ENCODE data around the gene CRYBG3. TPM values are rescaled to one million over a fixed set of nuclear protein-coding genes. Genes with fewer than 3 reads are reported as not detected.

The CRYBG3 gene
- total and polyA plus RNA-seq, 2 of the 13 experiments (the other 11 are each of a cell fraction or from before 2014, with no cell fraction given) = 3.8 to 15.9 TPM

GRCh38 chr3:97971679-97972567 is 150.1 kb downstream of the CRYBG3 start, which contains the start of gene RIOX2 (continued):
- peak; percentile 24 for TF ChIP-seq YY1 (IDR thresholded peaks at IDR 0.05; ENCODE audit: insufficient read depth, insufficient replicate concordance, low read depth, low read length)
- TF ChIP-seq KIAA2018 (CRISPR knock-in tag; IDR thresholded peaks at IDR 0.05; ENCODE audit: borderline replicate concordance) = no peak
- TF ChIP-seq IRF1 (CRISPR knock-in tag; IDR thresholded peaks at IDR 0.05; ENCODE audit: low read depth) = no peak
- TF ChIP-seq ZNF740 (CRISPR knock-in tag; IDR thresholded peaks at IDR 0.05) = 0 out of 2 replicates have a peak, but pooled peaks have one; percentile 15
- peak; percentile 25; the same call in 1 of the 2 replicates for TF ChIP-seq ZNF224 (CRISPR knock-in tag; IDR thresholded peaks at IDR 0.05)
- no peak for TF ChIP-seq ZNF569 (CRISPR knock-in tag; IDR thresholded peaks at IDR 0.05; ENCODE audit: borderline replicate concordance)
- peak; percentile 74; the same call in 1 of the 2 replicates for TF ChIP-seq BATF2 (CRISPR knock-in tag; IDR thresholded peaks at IDR 0.05)
- TF ChIP-seq ZNF550 (CRISPR knock-in tag; IDR thresholded peaks at IDR 0.05; ENCODE audit: borderline replicate concordance) = peak; percentile 29; the same call in 1 of the 2 replicates
- peak; percentile 81; the same call in 1 of the 2 replicates for TF ChIP-seq YEATS4 (CRISPR knock-in tag; IDR thresholded peaks at IDR 0.05; ENCODE audit: borderline replicate concordance)
- peak; percentile 43; the same call in 1 of the 2 replicates for TF ChIP-seq TAF1 (CRISPR knock-in tag; IDR thresholded peaks at IDR 0.05)
- TF ChIP-seq KMT2A (CRISPR knock-in tag; IDR thresholded peaks at IDR 0.05) = peak; percentile 67; the same call in 1 of the 2 replicates
- no peak for TF ChIP-seq CBX1 (IDR thresholded peaks at IDR 0.05; ENCODE audit: low read depth)
- TF ChIP-seq MAF1 (CRISPR knock-in tag; IDR thresholded peaks at IDR 0.05; ENCODE audit: borderline replicate concordance) = no peak
- TF ChIP-seq MTA1 (CRISPR knock-in tag; IDR thresholded peaks at IDR 0.05; ENCODE audit: borderline replicate concordance) = no peak
- no peak for TF ChIP-seq CENPBD1 (CRISPR knock-in tag; IDR thresholded peaks at IDR 0.05; ENCODE audit: borderline replicate concordance, low read depth)
- TF ChIP-seq ZNF720 (CRISPR knock-in tag; IDR thresholded peaks at IDR 0.05) = no peak
- TF ChIP-seq HDAC2 (CRISPR knock-in tag; IDR thresholded peaks at IDR 0.05) = peak; percentile 36
- peak; percentile 61 for TF ChIP-seq MED8 (CRISPR knock-in tag; IDR thresholded peaks at IDR 0.05; ENCODE audit: insufficient replicate concordance)
